Neuronal stem cell (in vitro differentiated cells): ENCODE measurements around the gene TPO. TPM values are rescaled to one million over a fixed set of nuclear protein-coding genes. Genes with fewer than 3 reads are reported as not detected.

Experiments used
- DNase-seq: peaks from one replicate; pipeline ENCODE4 v3.0.0-alpha.2; 2013; ENCODE audit warnings: low spot score
- H2AFZ ChIP-seq: one replicate; pipeline ENCODE4 v1.6.1; 2013; ENCODE audit warnings: mild to moderate bottlenecking, low read length, inconsistent platforms
- H2AK5ac ChIP-seq: 2 replicates; pipeline ENCODE4 v1.6.1; 2013; ENCODE audit warnings: low read depth, mild to moderate bottlenecking, inconsistent platforms, low read length, moderate library complexity, mixed read lengths
- H2BK120ac ChIP-seq: 2 replicates; pipeline ENCODE4 v1.6.1; 2013; ENCODE audit warnings: low read depth, mild to moderate bottlenecking, inconsistent platforms, low read length, moderate library complexity, mixed read lengths
- H2BK12ac ChIP-seq: one replicate; pipeline ENCODE4 v1.6.1; 2013; ENCODE audit warnings: low read length, inconsistent platforms
- H2BK15ac ChIP-seq: 2 replicates; pipeline ENCODE4 v1.6.1; 2013; ENCODE audit warnings: mild to moderate bottlenecking, low read length, inconsistent platforms, mixed read lengths
- H2BK5ac ChIP-seq: one replicate; pipeline ENCODE4 v1.6.1; 2013; ENCODE audit warnings: inconsistent platforms, mild to moderate bottlenecking, low read length, moderate library complexity
- H3K14ac ChIP-seq: one replicate; pipeline ENCODE4 v1.6.1; 2013; ENCODE audit warnings: low read length, inconsistent platforms
- H3K18ac ChIP-seq: 2 replicates; pipeline ENCODE4 v1.6.1; 2013; ENCODE audit warnings: low read length, inconsistent platforms
- H3K23ac ChIP-seq: 2 replicates; pipeline ENCODE4 v1.6.1; 2013; ENCODE audit warnings: low read depth, mild to moderate bottlenecking, mixed read lengths, low read length, inconsistent platforms; ENCODE audit not compliant: poor library complexity
- H3K27ac ChIP-seq: replicated peaks from 3 replicates; pipeline ENCODE4 v1.5.1; 2013; ENCODE audit warnings: low read length, inconsistent platforms
- H3K27me3 ChIP-seq, 3 experiments: 2 replicates each; pipeline ENCODE4 v1.6.1; 2013; ENCODE audit warnings: low read length in 3 of 3, mild to moderate bottlenecking in 2 of 3, inconsistent platforms in 1 of 3, low read depth in 1 of 3, mixed read lengths in 1 of 3, moderate library complexity in 1 of 3; ENCODE audit not compliant: control insufficient read depth in 3 of 3, insufficient read depth in 3 of 3
- H3K36me3 ChIP-seq, 2 donors: replicated peaks in 1 of 2; 2 replicates each; pipeline ENCODE4 v1.6.1; 2013; ENCODE audit warnings: low read length in 2 of 2; ENCODE audit not compliant: control insufficient read depth in 2 of 2, insufficient read depth in 2 of 2
- H3K4ac ChIP-seq: 2 replicates; pipeline ENCODE4 v1.6.1; 2013; ENCODE audit warnings: inconsistent platforms, mild to moderate bottlenecking, low read length, moderate library complexity
- H3K4me1 ChIP-seq, 2 donors: 1 replicate in 1 of 2; 2 replicates in 1 of 2; pipeline ENCODE4 v1.6.1; 2013; ENCODE audit warnings: low read length in 2 of 2, low read depth in 1 of 2; ENCODE audit not compliant: control insufficient read depth in 2 of 2, insufficient read depth in 1 of 2
- H3K4me2 ChIP-seq: one replicate; pipeline ENCODE4 v1.6.1; 2013; ENCODE audit warnings: mild to moderate bottlenecking, low read length, inconsistent platforms; ENCODE audit not compliant: insufficient read depth, poor library complexity, severe bottlenecking
- H3K4me3 ChIP-seq, 2 donors: 2 replicates each; pipeline ENCODE4 v1.5.1; 2013; ENCODE audit warnings: low read length in 2 of 2, mild to moderate bottlenecking in 2 of 2, inconsistent platforms in 1 of 2, moderate library complexity in 1 of 2
- H3K79me1 ChIP-seq: one replicate; pipeline ENCODE4 v1.6.1; 2013; ENCODE audit warnings: low read depth, mild to moderate bottlenecking, inconsistent platforms, low read length, moderate library complexity
- H3K9ac ChIP-seq: one replicate; pipeline ENCODE4 v1.6.1; 2013; ENCODE audit warnings: mild to moderate bottlenecking, low read depth, low read length, inconsistent platforms; ENCODE audit not compliant: poor library complexity
- H3K9me3 ChIP-seq, 2 donors: replicated peaks in 1 of 2; 2 replicates each; pipeline versions ENCODE3 to v1.6.1; 2013; ENCODE audit warnings: low read length in 2 of 2, mild to moderate bottlenecking in 2 of 2, inconsistent platforms in 1 of 2, low read depth in 1 of 2, mixed read lengths in 1 of 2, moderate library complexity in 1 of 2; ENCODE audit not compliant: control insufficient read depth in 2 of 2, insufficient read depth in 1 of 2
- H4K8ac ChIP-seq: one replicate; pipeline ENCODE4 v1.6.1; 2013; ENCODE audit warnings: low read depth, mild to moderate bottlenecking, inconsistent platforms, low read length, moderate library complexity
- H4K91ac ChIP-seq: one replicate; pipeline ENCODE4 v1.6.1; 2013; ENCODE audit warnings: low read length, low read depth, mild to moderate bottlenecking, inconsistent platforms; ENCODE audit not compliant: poor library complexity
- WGBS, 2 donors: extraction: QIAGEN DNeasy Blood & Tissue Kit; methylation state at CpG; one replicate each; pipeline ENCODE4 v1.1.7; 2013; ENCODE audit warnings: missing lambda C conversion rate in 2 of 2, mixed read lengths in 1 of 2; ENCODE audit not compliant: insufficient read length in 2 of 2, insufficient replicate concordance in 1 of 2; ENCODE audit errors: extremely low coverage in 2 of 2; 5-methylcytosine and 5-hydroxymethylcytosine counted together
- polyA plus RNA-seq, 2 experiments: library from polyadenylated mRNA; stranded (reverse); fragments of 200-250 nt; gene quantifications; one replicate each; pipeline ENCODE4 v1.2.3, GENCODE V29; 2013

The TPO gene
- polyA plus RNA-seq (2013, experiment 1 of 2) = not detected
- polyA plus RNA-seq (2013, experiment 2 of 2) = 0.07 TPM

DNA sequence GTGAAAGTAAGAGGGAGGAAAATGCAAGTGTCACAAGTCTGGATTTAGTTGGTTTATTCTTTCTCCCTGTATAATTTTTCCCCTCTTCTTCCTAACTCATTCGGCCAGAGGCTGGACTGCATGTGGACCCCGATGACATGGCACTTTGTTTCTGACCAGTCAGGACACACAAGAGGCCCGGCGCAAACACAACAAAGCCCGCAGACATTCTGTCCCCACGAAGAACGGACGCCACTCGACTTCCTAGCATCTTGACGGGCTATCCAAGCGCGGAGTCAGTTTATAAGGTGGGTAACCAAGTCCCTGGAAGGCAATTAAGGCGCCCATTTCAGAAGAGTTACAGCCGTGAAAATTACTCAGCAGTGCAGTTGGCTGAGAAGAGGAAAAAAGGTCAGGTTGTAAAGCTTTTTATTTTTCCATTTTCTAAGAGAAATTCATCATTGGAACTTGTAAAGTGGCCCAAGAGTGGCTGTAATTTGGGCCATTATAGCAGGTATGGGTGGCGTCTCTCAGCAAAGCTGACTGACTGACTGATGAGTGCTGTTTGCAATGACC is at the start of gene TPO:
Gene TPO, plus strand, starts transcription at position 308 of the 555 bp plus-strand sequence. CDS start 946 bp downstream, outside the sequence.
- H3K4ac ChIP-seq = no peak within 1 kb of the TSS
- peak within 1 kb of the TSS; percentile 30 for H2BK15ac ChIP-seq
- H3K14ac ChIP-seq = no peak within 1 kb of the TSS
- no peaks in the 10 kb centered on the region for H3K27me3 ChIP-seq
- H3K4me3 ChIP-seq = no peak within 1 kb of the TSS
- H3K18ac ChIP-seq = peak within 1 kb of the TSS; percentile 29
- H2BK120ac ChIP-seq = no peak within 1 kb of the TSS
- H3K4me1 ChIP-seq = no peaks in the 10 kb centered on the region
- no peak for DNase-seq
- H3K4me2 ChIP-seq = no peak within 1 kb of the TSS
- peak within 1 kb of the TSS; percentile 18 for H2AFZ ChIP-seq
- no peak within 1 kb of the TSS for H2AK5ac ChIP-seq
- no peaks in the 10 kb centered on the region for H3K36me3 ChIP-seq
- H4K8ac ChIP-seq = no peak within 1 kb of the TSS
- WGBS, 2 donors = no CpG with 5 or more reads among the region's 15 CpGs
- H3K27ac ChIP-seq = no peak within 1 kb of the TSS
- H2BK12ac ChIP-seq = no peak within 1 kb of the TSS
- no peak within 1 kb of the TSS for H2BK5ac ChIP-seq
- no peak within 1 kb of the TSS for H3K23ac ChIP-seq
- no peak within 1 kb of the TSS for H4K91ac ChIP-seq
- H3K9me3 ChIP-seq = no peaks in the 10 kb centered on the region
- no peaks in the 10 kb centered on the region for H3K79me1 ChIP-seq
- H3K9ac ChIP-seq = no peak within 1 kb of the TSS

GRCh38 chr2:1366546-1367134 is 46.6 kb upstream of the TPO start:
- Histone ChIP-seq H2BK5ac (no peak overlapping the region), H3K9me3 (no peaks in the 10 kb centered on the region), H3K14ac (no peak overlapping the region), H3K27ac (no peak overlapping the region), H3K18ac (peak overlapping the region; percentile 51), H2AFZ (no peak overlapping the region), H3K9ac (no peak overlapping the region), H3K4ac (no peak overlapping the region), H3K4me3 (no peak overlapping the region), H3K36me3 (no peaks in the 10 kb centered on the region), H4K91ac (no peak overlapping the region), H4K8ac (peak overlapping the region; percentile 9), H3K4me1 (peaks cover 0 to 4% of the 10 kb centered on the region in 2 donors), H3K4me2 (no peak overlapping the region), H3K23ac (no peak overlapping the region), H2BK15ac (no peak overlapping the region), H2BK120ac (no peak overlapping the region), H2AK5ac (no peak overlapping the region), H2BK12ac (peak overlapping the region; percentile 31), H3K79me1 (no peaks in the 10 kb centered on the region), H3K27me3 (no peaks in the 10 kb centered on the region)
- WGBS, 2 donors = no CpG with 5 or more reads among the region's 20 CpGs
- no peak for DNase-seq

GRCh38 chr2:1367601-1368000 is 45.7 kb upstream of the TPO start:
- H3K4me2 ChIP-seq = no peak overlapping the region
- H3K4me3 ChIP-seq = peak overlapping the region in 1 of 2 donors; percentile 60
- no peaks in the 10 kb centered on the region for H3K27me3 ChIP-seq
- H2BK12ac ChIP-seq = no peak overlapping the region
- H3K18ac ChIP-seq = peak overlapping the region; percentile 74
- H3K79me1 ChIP-seq = no peaks in the 10 kb centered on the region
- no peak overlapping the region for H4K8ac ChIP-seq
- H3K9ac ChIP-seq = no peak overlapping the region
- no peak overlapping the region for H3K23ac ChIP-seq
- peaks cover 0 to 4% of the 10 kb centered on the region in 2 donors for H3K4me1 ChIP-seq
- H3K36me3 ChIP-seq = no peaks in the 10 kb centered on the region
- no peak for DNase-seq
- no peak overlapping the region for H4K91ac ChIP-seq
- H3K4ac ChIP-seq = no peak overlapping the region
- no peaks in the 10 kb centered on the region for H3K9me3 ChIP-seq
- no peak overlapping the region for H2BK120ac ChIP-seq
- no peak overlapping the region for H2AK5ac ChIP-seq
- WGBS, 2 donors = no CpG with 5 or more reads among the region's 9 CpGs
- no peak overlapping the region for H3K27ac ChIP-seq
- H2BK15ac ChIP-seq = no peak overlapping the region
- no peak overlapping the region for H2BK5ac ChIP-seq
- no peak overlapping the region for H2AFZ ChIP-seq
- no peak overlapping the region for H3K14ac ChIP-seq

DNA sequence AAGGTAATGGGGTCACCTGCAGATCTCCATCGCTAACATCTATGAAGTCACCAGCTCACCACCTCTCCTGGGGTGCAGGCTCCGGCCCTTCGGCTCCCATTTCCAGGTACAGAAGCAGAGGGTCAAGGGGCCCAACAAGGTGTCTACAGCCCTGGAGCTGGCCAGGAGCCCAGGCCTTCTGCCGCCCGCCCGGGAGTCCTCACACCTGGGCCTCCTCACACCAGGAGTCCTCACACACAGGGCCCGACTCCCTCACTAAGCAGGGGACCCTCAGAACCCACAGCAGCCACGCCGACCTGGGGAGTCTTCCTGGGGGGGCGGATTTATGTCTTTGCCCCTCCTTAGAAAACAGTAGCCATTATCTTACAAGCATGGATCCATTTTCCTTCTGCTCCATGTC is 43.4 kb upstream of the TPO start:
- DNase-seq = no peak
- no peak overlapping the region for H4K8ac ChIP-seq

More for the DNA sequence above, 43.4 kb upstream of the TPO start:
- Histone ChIP-seq H3K14ac (no peak overlapping the region), H3K4me1 (peaks cover 0 to 4% of the 10 kb centered on the region in 2 donors), H2BK120ac (no peak overlapping the region), H2AFZ (no peak overlapping the region), H3K4me3 (no peak overlapping the region), H3K9me3 (no peaks in the 10 kb centered on the region), H2BK5ac (no peak overlapping the region), H2AK5ac (no peak overlapping the region), H4K91ac (no peak overlapping the region), H3K4ac (no peak overlapping the region), H2BK12ac (no peak overlapping the region), H3K79me1 (no peaks in the 10 kb centered on the region), H3K23ac (peak overlapping the region; percentile 2), H3K4me2 (no peak overlapping the region), H3K27ac (no peak overlapping the region), H3K9ac (no peak overlapping the region), H3K36me3 (no peaks in the 10 kb centered on the region), H2BK15ac (no peak overlapping the region), H3K27me3 (no peaks in the 10 kb centered on the region), H3K18ac (no peak overlapping the region)
- WGBS, 2 donors = no CpG with 5 or more reads among the region's 10 CpGs
